ENCODE measurements around the gene SCPEP1. TPM values are rescaled to one million over a fixed set of nuclear protein-coding genes. Genes with fewer than 3 reads are reported as not detected.

The SCPEP1 gene
- total RNA-seq, 1 experiment from 2014 or later, result 29.6 TPM

DNA sequence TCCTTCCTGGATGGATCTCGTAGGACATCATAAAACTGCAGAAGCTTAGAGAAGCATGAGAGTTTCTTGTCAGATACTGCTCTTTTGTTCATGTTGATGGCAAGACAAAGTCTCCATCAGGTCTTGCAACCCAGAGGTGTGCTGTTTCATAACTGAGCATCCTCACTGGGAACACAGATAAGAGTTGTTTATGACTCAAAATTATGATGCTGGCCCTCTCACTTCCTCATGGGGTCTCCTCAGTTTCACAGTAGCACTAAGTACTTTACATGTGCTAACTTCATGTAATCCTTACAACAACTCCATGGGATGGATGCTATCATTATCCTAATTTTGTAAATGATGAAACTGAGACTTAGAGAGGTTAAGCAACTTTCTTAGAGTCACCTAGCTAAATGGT lies 14.4 kb downstream of the SCPEP1 start:
- Mint-ChIP-seq H3K4me3 (no peak overlapping the region), H3K9me3 (no peaks in the 10 kb centered on the region), H3K36me3 (ENCODE audit: insufficient read depth in 1 of 3, low read depth in 3 of 3) (peaks cover 11 to 35% (median 12%) of the 10 kb centered on the region in 3 experiments; a peak in 6 of 7 replicates), H3K4me1 (peaks cover 0 to 2% of the 10 kb centered on the region in 2 experiments; a peak in 2 of 4 replicates), H3K27ac (no peak overlapping the region), H3K27me3 (ENCODE audit: low read depth) (no peaks in the 10 kb centered on the region)
- H3K18ac ChIP-seq (ENCODE audit: insufficient read length, low read depth, low read length), result no peak overlapping the region
- no peak overlapping the region for H3K56ac ChIP-seq (ENCODE audit: insufficient read length, low read depth, low read length)
- no peak overlapping the region for H2BK20ac ChIP-seq (ENCODE audit: low read depth, low read length, poor library complexity, severe bottlenecking)
- no CpG with 5 or more reads among the region's 1 CpG for WGBS (ENCODE audit: extremely low coverage, insufficient read length, low lambda C conversion rate)
- no peak overlapping the region for H4K8ac ChIP-seq (replicated peaks; ENCODE audit: insufficient read length, low read depth, low read length)
- H3K4me2 ChIP-seq (ENCODE audit: insufficient read depth, insufficient read length, low read length), result no peak overlapping the region
- no peak overlapping the region for H2BK5ac ChIP-seq (ENCODE audit: insufficient read length, low read length)
- H2BK15ac ChIP-seq (ENCODE audit: low read depth, low read length), result no peak overlapping the region
- H3K9ac ChIP-seq (ENCODE audit: extremely low read depth, insufficient read length, low read length), result no peak overlapping the region
- no peaks in the 10 kb centered on the region for H3K79me1 ChIP-seq (ENCODE audit: insufficient read depth, low read depth, low read length, poor library complexity, severe bottlenecking)
- H3K23ac ChIP-seq (ENCODE audit: insufficient read length, low read depth, low read length), result no peak overlapping the region
- no peak overlapping the region for H2AFZ ChIP-seq (ENCODE audit: low read length)
- no peak overlapping the region for H4K5ac ChIP-seq (ENCODE audit: insufficient read length, low read depth, low read length)
- no peak overlapping the region for H4K91ac ChIP-seq (ENCODE audit: insufficient read length, low read depth, low read length)
- H3K4ac ChIP-seq (ENCODE audit: low read depth, low read length), result no peak overlapping the region
- no peaks in the 10 kb centered on the region for H3K79me2 ChIP-seq (ENCODE audit: insufficient read depth, low read length)
- TF ChIP-seq, protein P1, sequence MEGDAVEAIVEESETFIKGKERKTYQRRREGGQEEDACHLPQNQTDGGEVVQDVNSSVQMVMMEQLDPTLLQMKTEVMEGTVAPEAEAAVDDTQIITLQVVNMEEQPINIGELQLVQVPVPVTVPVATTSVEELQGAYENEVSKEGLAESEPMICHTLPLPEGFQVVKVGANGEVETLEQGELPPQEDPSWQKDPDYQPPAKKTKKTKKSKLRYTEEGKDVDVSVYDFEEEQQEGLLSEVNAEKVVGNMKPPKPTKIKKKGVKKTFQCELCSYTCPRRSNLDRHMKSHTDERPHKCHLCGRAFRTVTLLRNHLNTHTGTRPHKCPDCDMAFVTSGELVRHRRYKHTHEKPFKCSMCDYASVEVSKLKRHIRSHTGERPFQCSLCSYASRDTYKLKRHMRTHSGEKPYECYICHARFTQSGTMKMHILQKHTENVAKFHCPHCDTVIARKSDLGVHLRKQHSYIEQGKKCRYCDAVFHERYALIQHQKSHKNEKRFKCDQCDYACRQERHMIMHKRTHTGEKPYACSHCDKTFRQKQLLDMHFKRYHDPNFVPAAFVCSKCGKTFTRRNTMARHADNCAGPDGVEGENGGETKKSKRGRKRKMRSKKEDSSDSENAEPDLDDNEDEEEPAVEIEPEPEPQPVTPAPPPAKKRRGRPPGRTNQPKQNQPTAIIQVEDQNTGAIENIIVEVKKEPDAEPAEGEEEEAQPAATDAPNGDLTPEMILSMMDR (conservative IDR thresholded peaks at IDR 0.05), result no peak
- H2AK5ac ChIP-seq (ENCODE audit: insufficient read length, low read length), result no peak overlapping the region
- H4K20me1 ChIP-seq (ENCODE audit: control insufficient read depth, insufficient read depth, insufficient read length), result no peaks in the 10 kb centered on the region
- no peak overlapping the region for H2BK120ac ChIP-seq (ENCODE audit: low read depth, low read length, poor library complexity, severe bottlenecking)
- H3K14ac ChIP-seq (ENCODE audit: insufficient read depth, low read length), result no peak overlapping the region
- H2BK12ac ChIP-seq (ENCODE audit: insufficient read length, low read depth, low read length), result no peak overlapping the region
- H3T11ph ChIP-seq (ENCODE audit: low read length), result no peak overlapping the region
- no peaks in the 10 kb centered on the region for H3K27me3 ChIP-seq (ENCODE audit: insufficient read depth, low read length)
- DNase-seq, result no peak
- H3K27ac ChIP-seq (ENCODE audit: insufficient read length, low read depth, low read length), result no peak overlapping the region
- no peaks in the 10 kb centered on the region for H3K4me1 ChIP-seq (ENCODE audit: insufficient read depth, low read length)
- H3K9me3 ChIP-seq (ENCODE audit: control insufficient read depth, low read depth, low read length), result no peaks in the 10 kb centered on the region
- H3K23me2 ChIP-seq (ENCODE audit: insufficient read length, low read depth, low read length, poor library complexity, severe bottlenecking), result no peaks in the 10 kb centered on the region
